ENCODE results near the gene UBE2R2. TPM values are rescaled to one million over a fixed set of nuclear protein-coding genes. Genes with fewer than 3 reads are reported as not detected.
"Not testable (repeated sequence)": the region's sequence is repeated elsewhere in the genome, so short reads cannot be mapped to it uniquely, and the experiment has no call there.

The UBE2R2 gene
- total and polyA plus RNA-seq, 2 of the 4 experiments (the other 2 are of a cell fraction) = 12.7 to 24.8 TPM

DNA sequence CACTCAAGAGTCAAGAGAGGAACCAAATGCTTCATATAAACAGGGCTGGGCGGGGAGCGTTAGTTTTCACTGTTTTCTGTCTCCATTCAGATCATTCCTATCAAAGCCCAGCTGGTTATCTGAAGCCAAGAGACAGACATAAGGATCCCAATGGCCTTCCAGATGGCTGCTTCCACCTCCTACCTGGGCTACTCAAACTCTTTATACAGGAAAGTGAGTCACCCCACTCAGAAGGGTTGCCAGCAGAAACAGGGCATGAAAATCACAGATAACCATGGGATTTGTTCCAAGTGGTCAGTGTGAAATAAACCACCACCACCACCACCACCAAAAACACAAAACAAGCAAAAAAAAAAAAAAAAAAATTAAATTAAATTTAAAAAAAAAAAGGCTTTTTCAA lies 16.1 kb upstream of the UBE2R2 start:
- no peak for ATAC-seq (ENCODE audit: low read depth)
- intact Hi-C loops (cut with micrococcal nuclease) = no loop called here
- peaks cover 15% of the 10 kb centered on the region for H3K27me3 ChIP-seq (ENCODE audit: control insufficient read depth, insufficient read depth, low read length)

DNA sequence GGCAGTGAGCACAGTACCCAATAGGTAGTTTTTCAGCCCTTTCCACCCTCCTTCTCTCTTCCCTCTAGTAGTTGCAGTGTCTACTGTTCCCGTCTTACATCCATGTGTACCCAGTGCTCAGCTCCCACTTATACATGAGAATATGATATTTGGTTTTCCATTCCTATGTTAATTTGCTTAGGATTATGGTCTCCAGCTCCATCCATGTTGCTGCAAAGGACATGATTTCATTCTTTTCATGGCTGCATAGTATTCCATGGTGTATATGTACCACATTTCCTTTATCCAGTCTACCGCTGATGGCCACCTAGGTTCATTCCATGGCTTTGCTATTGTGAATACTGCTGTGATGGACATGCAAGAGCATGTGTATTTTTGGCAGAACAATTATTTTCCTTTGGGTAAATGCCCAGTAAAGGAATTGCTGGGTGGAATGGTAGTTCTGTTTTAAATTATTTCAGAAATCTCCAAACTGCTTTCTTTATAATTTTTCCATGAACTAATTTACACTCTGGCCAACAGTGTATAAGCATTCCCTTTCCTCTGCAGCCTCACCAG lies 14.9 kb upstream of the UBE2R2 start:
- H3K27me3 ChIP-seq (ENCODE audit: control insufficient read depth, insufficient read depth, low read length) = peaks cover 13% of the 10 kb centered on the region
- H3K4me2 ChIP-seq (ENCODE audit: low read depth, low read length); H3K14ac ChIP-seq (replicated peaks; ENCODE audit: low read depth, low read length); H2BK120ac ChIP-seq (ENCODE audit: low read depth, low read length); H2BK20ac ChIP-seq (ENCODE audit: low read depth, low read length); BruUV-seq (replicated peaks); H4K91ac ChIP-seq (ENCODE audit: insufficient read depth, low read depth, low read length); H2BK15ac ChIP-seq (ENCODE audit: low read depth, low read length); in situ Hi-C loops (cut with MboI; ENCODE audit: low sequenced_read_pairs); H3K4me1 ChIP-seq (ENCODE audit: control insufficient read depth, insufficient read depth, low read length); H2BK5ac ChIP-seq (ENCODE audit: low read depth, low read length, poor library complexity, severe bottlenecking); H3K9ac ChIP-seq (ENCODE audit: low read depth, low read length); H3K56ac ChIP-seq (ENCODE audit: extremely low read depth, insufficient read depth, low read length); H4K8ac ChIP-seq (ENCODE audit: low read depth in 2 of 2, low read length in 2 of 2); H3K9me3 ChIP-seq (ENCODE audit: control insufficient read depth, insufficient read depth, low read length); H3K9me1 ChIP-seq (ENCODE audit: insufficient read depth, low read length); H3K4me3 ChIP-seq (ENCODE audit: insufficient read depth, low read depth, low read length); H2AFZ ChIP-seq (replicated peaks; ENCODE audit: low read length, poor library complexity); POLR2A ChIA-PET (ENCODE audit: unreplicated experiment); DNase-seq; H2AK9ac ChIP-seq (replicated peaks; ENCODE audit: low read depth, low read length, poor library complexity); H3K79me1 ChIP-seq (ENCODE audit: low read depth in 1 of 2, low read length in 2 of 2); intact Hi-C loops (cut with micrococcal nuclease); H4K20me1 ChIP-seq (ENCODE audit: insufficient read depth, low read length); H3K18ac ChIP-seq (ENCODE audit: low read depth, low read length); H3K27ac ChIP-seq (ENCODE audit: insufficient read depth, low read length); dilution Hi-C loops (cut with HindIII; ENCODE audit: low sequenced_read_pairs, unreplicated experiment); H3K36me3 ChIP-seq (ENCODE audit: control insufficient read depth, insufficient read depth, low read length); H3K4ac ChIP-seq (ENCODE audit: low read depth, low read length); CTCF ChIA-PET; H3K23ac ChIP-seq (ENCODE audit: low read depth, low read length); ATAC-seq (ENCODE audit: low read depth); H2AK5ac ChIP-seq (ENCODE audit: low read depth, low read length); H4K5ac ChIP-seq (ENCODE audit: low read depth, low read length): not testable (repeated sequence)
- no CpG with 5 or more reads among the region's 2 CpGs for WGBS, 2 experiments (ENCODE audit: extremely low coverage in 2 of 2, insufficient read length in 1 of 2)

More for the DNA sequence above, 16.1 kb upstream of the UBE2R2 start:
- dilution Hi-C loops (cut with HindIII; ENCODE audit: low sequenced_read_pairs, unreplicated experiment) (no loop called here), in situ Hi-C loops (cut with MboI; ENCODE audit: low sequenced_read_pairs) (no loop called here)
- Histone ChIP-seq H3K9me3 (ENCODE audit: control insufficient read depth, insufficient read depth, low read length) (peaks cover 6% of the 10 kb centered on the region), H2BK120ac (ENCODE audit: low read depth, low read length) (no peak overlapping the region), H2AK9ac (replicated peaks; ENCODE audit: low read depth, low read length, poor library complexity) (no peak overlapping the region), H2BK15ac (ENCODE audit: low read depth, low read length) (no peak overlapping the region), H4K5ac (ENCODE audit: low read depth, low read length) (no peak overlapping the region), H3K4me3 (ENCODE audit: insufficient read depth, low read depth, low read length) (no peak overlapping the region), H4K8ac (ENCODE audit: low read depth in 2 of 2, low read length in 2 of 2) (no peak overlapping the region), H3K9me1 (ENCODE audit: insufficient read depth, low read length) (peaks cover 2% of the 10 kb centered on the region), H3K14ac (replicated peaks; ENCODE audit: low read depth, low read length) (no peak overlapping the region), H2BK20ac (ENCODE audit: low read depth, low read length) (no peak overlapping the region), H3K56ac (ENCODE audit: extremely low read depth, insufficient read depth, low read length) (no peak overlapping the region), H3K27ac (ENCODE audit: insufficient read depth, low read length) (no peak overlapping the region), H3K79me1 (ENCODE audit: low read depth in 1 of 2, low read length in 2 of 2) (no peaks in the 10 kb centered on the region), H3K4me1 (ENCODE audit: control insufficient read depth, insufficient read depth, low read length) (no peaks in the 10 kb centered on the region), H3K23ac (ENCODE audit: low read depth, low read length) (no peak overlapping the region), H3K4me2 (ENCODE audit: low read depth, low read length) (no peak overlapping the region), H3K4ac (ENCODE audit: low read depth, low read length) (no peak overlapping the region), H2AK5ac (ENCODE audit: low read depth, low read length) (no peak overlapping the region), H2AFZ (replicated peaks; ENCODE audit: low read length, poor library complexity) (no peak overlapping the region), H2BK5ac (ENCODE audit: low read depth, low read length, poor library complexity, severe bottlenecking) (no peak overlapping the region), H3K36me3 (ENCODE audit: control insufficient read depth, insufficient read depth, low read length) (no peaks in the 10 kb centered on the region), H3K18ac (ENCODE audit: low read depth, low read length) (no peak overlapping the region), H3K9ac (ENCODE audit: low read depth, low read length) (no peak overlapping the region), H4K20me1 (ENCODE audit: insufficient read depth, low read length) (no peaks in the 10 kb centered on the region), H4K91ac (ENCODE audit: insufficient read depth, low read depth, low read length) (no peak overlapping the region)
- TF ChIP-seq RFX5 (IDR thresholded peaks at IDR 0.05; ENCODE audit: low read depth, low read length) (no peak), USF2 (IDR thresholded peaks at IDR 0.05; ENCODE audit: low read depth, low read length) (no peak), MAFK (IDR thresholded peaks at IDR 0.05; ENCODE audit: low read depth, low read length) (no peak), MAZ (IDR thresholded peaks at IDR 0.05; ENCODE audit: borderline replicate concordance, low read depth, low read length) (no peak), SMC3 (IDR thresholded peaks at IDR 0.05; ENCODE audit: low read depth, low read length) (no peak), NFE2L2 (IDR thresholded peaks at IDR 0.05; ENCODE audit: low read depth, low read length) (no peak)
- CTCF ChIA-PET = interaction anchor here (0.6 kb wide), 1 partner anchor 63 kb away, joined by 3 read pairs; no protein-coding TSS in a partner anchor
- BruUV-seq (replicated peaks) = no TSS peak
- no CpG with 5 or more reads among the region's 2 CpGs for WGBS, 2 experiments (ENCODE audit: extremely low coverage in 2 of 2, insufficient read length in 1 of 2)
- POLR2A ChIA-PET (ENCODE audit: unreplicated experiment) = no interaction called here
- DNase-seq = no peak
